ENCODE measurements around the gene PPM1L.

The PPM1L gene

DNA sequence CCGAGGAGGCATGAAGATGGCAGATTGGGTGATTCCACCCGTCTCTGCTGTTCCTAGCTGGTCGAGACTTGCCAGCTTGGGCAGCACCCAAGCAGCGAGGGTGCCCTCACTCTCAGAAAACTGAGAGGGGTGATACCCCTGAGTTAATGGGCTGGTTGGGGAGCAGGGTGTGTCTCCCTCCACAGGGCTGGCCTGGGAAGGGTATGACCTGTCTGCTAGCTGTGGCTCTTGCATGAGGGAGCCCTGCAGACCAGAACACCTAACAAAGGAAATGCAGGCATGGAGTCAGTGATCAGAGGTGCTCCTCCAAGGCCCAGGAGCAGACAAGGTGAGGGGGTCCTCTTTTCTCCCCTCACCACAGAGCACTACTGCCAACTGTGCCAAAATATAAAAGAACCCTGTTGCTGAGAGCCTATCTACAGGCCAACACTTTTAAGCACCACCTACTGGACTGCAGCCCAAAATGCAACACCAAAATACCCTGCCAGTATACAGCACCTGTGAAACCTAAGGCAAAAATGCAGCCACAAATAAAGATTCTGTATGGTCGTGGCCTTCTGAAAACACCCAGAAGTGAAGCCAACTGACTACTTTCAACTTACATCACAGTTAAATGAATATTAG lies 35.8 kb upstream of the PPM1L start:
- no peaks in the 10 kb centered on the region for H4K20me1 ChIP-seq (ENCODE audit: insufficient read depth)
- H3K4me3 ChIP-seq (IDR thresholded peaks at IDR 0.05; ENCODE audit: insufficient read depth, low read depth, low read length) = no peak overlapping the region
- H3K4me1 ChIP-seq (ENCODE audit: low read depth, poor library complexity, severe bottlenecking) = no peaks in the 10 kb centered on the region
- H3K9ac ChIP-seq = no peak overlapping the region
- no peaks in the 10 kb centered on the region for H3K36me3 ChIP-seq (ENCODE audit: insufficient read depth)
- no peaks in the 10 kb centered on the region for H3K27me3 ChIP-seq (ENCODE audit: insufficient read depth, low read depth)
- no peak overlapping the region for H3K4me2 ChIP-seq
- no peak overlapping the region for H3K27ac ChIP-seq
- TF ChIP-seq, protein P1, sequence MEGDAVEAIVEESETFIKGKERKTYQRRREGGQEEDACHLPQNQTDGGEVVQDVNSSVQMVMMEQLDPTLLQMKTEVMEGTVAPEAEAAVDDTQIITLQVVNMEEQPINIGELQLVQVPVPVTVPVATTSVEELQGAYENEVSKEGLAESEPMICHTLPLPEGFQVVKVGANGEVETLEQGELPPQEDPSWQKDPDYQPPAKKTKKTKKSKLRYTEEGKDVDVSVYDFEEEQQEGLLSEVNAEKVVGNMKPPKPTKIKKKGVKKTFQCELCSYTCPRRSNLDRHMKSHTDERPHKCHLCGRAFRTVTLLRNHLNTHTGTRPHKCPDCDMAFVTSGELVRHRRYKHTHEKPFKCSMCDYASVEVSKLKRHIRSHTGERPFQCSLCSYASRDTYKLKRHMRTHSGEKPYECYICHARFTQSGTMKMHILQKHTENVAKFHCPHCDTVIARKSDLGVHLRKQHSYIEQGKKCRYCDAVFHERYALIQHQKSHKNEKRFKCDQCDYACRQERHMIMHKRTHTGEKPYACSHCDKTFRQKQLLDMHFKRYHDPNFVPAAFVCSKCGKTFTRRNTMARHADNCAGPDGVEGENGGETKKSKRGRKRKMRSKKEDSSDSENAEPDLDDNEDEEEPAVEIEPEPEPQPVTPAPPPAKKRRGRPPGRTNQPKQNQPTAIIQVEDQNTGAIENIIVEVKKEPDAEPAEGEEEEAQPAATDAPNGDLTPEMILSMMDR (conservative IDR thresholded peaks at IDR 0.05; ENCODE audit: low read depth, low read length) = peak; percentile 62
- no peak overlapping the region for H2AFZ ChIP-seq (ENCODE audit: low read depth)
- H3K79me2 ChIP-seq (ENCODE audit: insufficient read depth, low read depth) = no peaks in the 10 kb centered on the region

DNA sequence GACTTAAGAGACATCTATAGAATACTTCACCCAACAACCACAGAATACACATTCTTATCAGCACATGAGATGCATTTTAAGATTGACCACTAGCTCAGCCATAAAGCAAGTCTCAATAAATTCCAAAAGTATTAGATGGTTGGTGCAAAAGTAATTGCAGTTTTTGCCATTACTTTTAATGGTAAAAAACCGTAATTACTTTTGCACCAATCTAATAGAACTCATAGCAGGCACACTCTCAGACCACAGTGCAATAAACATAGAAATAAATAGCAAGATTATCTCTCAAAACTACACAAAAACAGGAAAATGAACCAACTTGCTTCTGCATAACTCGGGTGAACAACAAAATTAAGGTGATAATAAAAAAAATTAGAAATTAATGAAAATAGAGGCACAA lies 33.7 kb upstream of the PPM1L start:
- H4K20me1 ChIP-seq (ENCODE audit: insufficient read depth) = no peaks in the 10 kb centered on the region
- no peaks in the 10 kb centered on the region for H3K36me3 ChIP-seq (ENCODE audit: insufficient read depth)
- no peak overlapping the region for H2AFZ ChIP-seq (ENCODE audit: low read depth)
- no peak overlapping the region for H3K9ac ChIP-seq
- no peaks in the 10 kb centered on the region for H3K27me3 ChIP-seq (ENCODE audit: insufficient read depth, low read depth)
- H3K4me3 ChIP-seq (IDR thresholded peaks at IDR 0.05; ENCODE audit: insufficient read depth, low read depth, low read length) = no peak overlapping the region
- TF ChIP-seq, protein P1 (conservative IDR thresholded peaks at IDR 0.05; ENCODE audit: low read depth, low read length) = no peak
- H3K4me2 ChIP-seq = no peak overlapping the region
- no peak overlapping the region for H3K27ac ChIP-seq
- H3K79me2 ChIP-seq (ENCODE audit: insufficient read depth, low read depth) = no peaks in the 10 kb centered on the region
- no peaks in the 10 kb centered on the region for H3K4me1 ChIP-seq (ENCODE audit: low read depth, poor library complexity, severe bottlenecking)

DNA sequence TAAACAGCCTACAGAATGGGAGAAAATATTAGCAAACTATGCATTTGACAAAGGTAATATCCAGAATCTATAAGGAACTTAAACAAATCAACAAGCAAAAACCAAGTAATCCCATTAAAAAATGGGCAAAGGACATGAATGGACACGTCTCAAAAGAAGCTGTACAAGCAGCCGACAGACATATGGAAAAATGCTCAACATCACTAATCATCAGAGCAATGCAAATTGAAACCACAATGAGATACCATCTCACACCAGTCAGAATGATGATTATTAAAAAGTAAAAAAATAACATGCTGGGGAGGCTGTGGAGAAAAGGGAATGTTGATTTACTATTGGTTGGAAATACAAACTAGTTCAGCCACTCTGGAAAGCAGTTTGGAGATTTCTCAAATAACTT lies 30.7 kb upstream of the PPM1L start:
- Histone ChIP-seq H3K79me2 (ENCODE audit: insufficient read depth, low read depth) (no peaks in the 10 kb centered on the region), H3K4me3 (IDR thresholded peaks at IDR 0.05; ENCODE audit: insufficient read depth, low read depth, low read length) (no peak overlapping the region), H3K4me1 (ENCODE audit: low read depth, poor library complexity, severe bottlenecking) (no peaks in the 10 kb centered on the region), H3K36me3 (ENCODE audit: insufficient read depth) (no peaks in the 10 kb centered on the region), H2AFZ (ENCODE audit: low read depth) (no peak overlapping the region), H3K27me3 (ENCODE audit: insufficient read depth, low read depth) (no peaks in the 10 kb centered on the region), H3K27ac (no peak overlapping the region), H3K4me2 (no peak overlapping the region), H3K9ac (no peak overlapping the region), H4K20me1 (ENCODE audit: insufficient read depth) (no peaks in the 10 kb centered on the region)
- TF ChIP-seq, protein P1 (conservative IDR thresholded peaks at IDR 0.05; ENCODE audit: low read depth, low read length) = no peak

DNA sequence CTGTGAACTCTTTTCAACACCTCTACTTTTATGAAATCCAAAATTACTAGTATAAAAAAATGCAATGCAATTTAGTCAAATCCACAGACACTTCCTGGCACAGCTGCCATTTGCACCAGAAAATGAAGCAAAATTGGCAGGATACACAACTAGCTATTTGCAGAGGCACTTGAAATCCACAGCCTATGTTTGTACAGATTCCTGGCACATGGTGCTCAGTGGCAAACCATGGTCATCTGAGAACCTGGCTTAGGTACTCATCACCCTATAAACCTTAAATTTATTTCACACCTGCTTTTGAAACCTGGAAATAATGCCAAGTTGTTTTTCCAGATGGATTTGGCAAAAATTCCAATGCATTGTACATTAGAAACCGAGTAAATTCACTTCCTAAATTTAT lies 20.2 kb upstream of the PPM1L start:
- Histone ChIP-seq H3K4me1 (ENCODE audit: low read depth, poor library complexity, severe bottlenecking) (no peaks in the 10 kb centered on the region), H4K20me1 (ENCODE audit: insufficient read depth) (no peaks in the 10 kb centered on the region), H3K9ac (no peak overlapping the region), H2AFZ (ENCODE audit: low read depth) (no peak overlapping the region), H3K27me3 (ENCODE audit: insufficient read depth, low read depth) (no peaks in the 10 kb centered on the region), H3K36me3 (ENCODE audit: insufficient read depth) (no peaks in the 10 kb centered on the region), H3K4me3 (IDR thresholded peaks at IDR 0.05; ENCODE audit: insufficient read depth, low read depth, low read length) (no peak overlapping the region), H3K4me2 (no peak overlapping the region), H3K27ac (no peak overlapping the region), H3K79me2 (ENCODE audit: insufficient read depth, low read depth) (no peaks in the 10 kb centered on the region)
- TF ChIP-seq, protein P1 (conservative IDR thresholded peaks at IDR 0.05; ENCODE audit: low read depth, low read length) = no peak

Measured in KMS-11 (cell line).